GM23338 (cell line): ENCODE data around the gene MARCHF3. TPM values are rescaled to one million over a fixed set of nuclear protein-coding genes. Genes with fewer than 3 reads are reported as not detected.

Experiments used
- ATAC-seq: fragments of 200-7000 bp; cut with Tn5 transposase; 3 replicates; pipeline ENCODE4 v1.9.1; 2020
- DNase-seq: peaks from one replicate; pipeline ENCODE4 v3.0.0-alpha.2; 2015; ENCODE audit warnings: low spot score
- H2AFZ ChIP-seq: fragments of 200-600 bp; sonication (generic); 2 replicates; pipeline ENCODE4 v1.8.0; 2016; ENCODE audit warnings: antibody characterized with exemption, mild to moderate bottlenecking, moderate library complexity
- H3F3A ChIP-seq: fragments of 200-600 bp; sonication (generic); replicated peaks from 2 replicates; pipeline ENCODE4 v1.8.0; 2017; ENCODE audit warnings: antibody characterized with exemption, mixed run types, low read depth
- H3K27ac ChIP-seq: fragments of 200-600 bp; sonication (generic); 2 replicates; pipeline ENCODE4 v1.6.1; 2016; ENCODE audit warnings: low read depth
- H3K27me3 ChIP-seq: fragments of 200-600 bp; sonication (generic); 2 replicates; pipeline ENCODE4 v1.8.0; 2016; ENCODE audit warnings: mild to moderate bottlenecking, mixed run types, moderate library complexity; ENCODE audit not compliant: insufficient read depth
- H3K36me3 ChIP-seq: fragments of 200-600 bp; sonication (generic); 2 replicates; pipeline ENCODE4 v1.8.0; 2016; ENCODE audit warnings: mild to moderate bottlenecking; ENCODE audit not compliant: insufficient read depth
- H3K4me1 ChIP-seq: fragments of 200-600 bp; sonication (generic); 2 replicates; pipeline ENCODE4 v1.8.0; 2016; ENCODE audit warnings: mild to moderate bottlenecking, moderate library complexity; ENCODE audit not compliant: insufficient read depth
- H3K4me2 ChIP-seq: fragments of 200-600 bp; sonication (generic); 2 replicates; pipeline ENCODE4 v1.7.1; 2017; ENCODE audit warnings: mixed run types
- H3K4me3 ChIP-seq: fragments of 200-600 bp; sonication (generic); 2 replicates; pipeline ENCODE4 v1.6.1; 2016; ENCODE audit warnings: mixed run types
- H3K79me2 ChIP-seq: fragments of 200-600 bp; sonication (generic); replicated peaks from 2 replicates; pipeline ENCODE4 v1.8.0; 2017; ENCODE audit warnings: mild to moderate bottlenecking; ENCODE audit not compliant: insufficient read depth
- H3K9me2 ChIP-seq: fragments of 200-600 bp; sonication (generic); 2 replicates; pipeline ENCODE4 v1.8.0; 2017; ENCODE audit not compliant: insufficient read depth
- H4K20me1 ChIP-seq: fragments of 200-600 bp; sonication (generic); replicated peaks from 2 replicates; pipeline ENCODE4 v1.8.0; 2017; ENCODE audit warnings: mild to moderate bottlenecking; ENCODE audit not compliant: insufficient read depth
- H3K27ac Mint-ChIP-seq: 2 replicates; pipeline ENCODE4 v1.8.0; 2020; ENCODE audit warnings: inconsistent platforms, mild to moderate bottlenecking, moderate library complexity, mixed read lengths
- H3K27me3 Mint-ChIP-seq: 3 replicates; pipeline ENCODE4 v1.8.0; 2022; ENCODE audit warnings: low read depth, mild to moderate bottlenecking, moderate library complexity, mixed read lengths, inconsistent platforms; ENCODE audit not compliant: insufficient read depth, poor library complexity
- H3K36me3 Mint-ChIP-seq: 3 replicates; pipeline ENCODE4 v1.8.0; 2021; ENCODE audit warnings: low read depth, mild to moderate bottlenecking, inconsistent platforms, moderate library complexity, mixed read lengths
- H3K4me1 Mint-ChIP-seq: 3 replicates; pipeline ENCODE4 v1.8.0; 2020; ENCODE audit warnings: mild to moderate bottlenecking, inconsistent platforms, mixed read lengths
- H3K4me3 Mint-ChIP-seq: 3 replicates; pipeline ENCODE4 v1.8.0; 2021; ENCODE audit warnings: moderate library complexity, mild to moderate bottlenecking, inconsistent platforms, mixed read lengths
- H3K9me3 Mint-ChIP-seq: 3 replicates; pipeline ENCODE4 v1.8.0; 2020; ENCODE audit warnings: moderate library complexity, mild to moderate bottlenecking, inconsistent platforms, mixed read lengths
- CREB1 ChIP-seq: fragments of 250-450 bp; sonication (Bioruptor Pico); IDR thresholded peaks from 2 replicates; pipeline ENCODE4 v1.5.0; 2020; ENCODE audit warnings: low read depth, mild to moderate bottlenecking, moderate library complexity
- EZH2 ChIP-seq: fragments of 200-600 bp; sonication (generic); IDR thresholded peaks from one replicate; pipeline ENCODE4 v1.8.0; 2017; ENCODE audit warnings: antibody characterized with exemption, mild to moderate bottlenecking, low read depth; ENCODE audit not compliant: unreplicated experiment
- EZH2phosphoT487 ChIP-seq: fragments of 200-600 bp; sonication (generic); IDR thresholded peaks from one replicate; pipeline ENCODE4 v1.8.1; 2018; ENCODE audit warnings: antibody characterized with exemption; ENCODE audit not compliant: unreplicated experiment
- JUNB ChIP-seq: IDR thresholded peaks from one replicate; pipeline ENCODE4 v1.6.1; 2016; ENCODE audit warnings: antibody characterized with exemption; ENCODE audit not compliant: unreplicated experiment
- NANOG ChIP-seq: IDR thresholded peaks from 2 replicates; pipeline ENCODE4 v1.6.1; 2016; ENCODE audit warnings: antibody characterized with exemption, borderline replicate concordance
- POLR2AphosphoS5 ChIP-seq: IDR thresholded peaks from 2 replicates; pipeline ENCODE4 v1.6.1; 2016; ENCODE audit warnings: antibody characterized with exemption, low read depth
- STAT1 ChIP-seq: IDR thresholded peaks from one replicate; pipeline ENCODE4 v1.6.1; 2016; ENCODE audit warnings: antibody characterized with exemption; ENCODE audit not compliant: unreplicated experiment
- ZNF114 ChIP-seq: fragments of 250-450 bp; sonication (Bioruptor Pico); IDR thresholded peaks from 2 replicates; pipeline ENCODE4 v1.5.0; 2020; ENCODE audit warnings: mild to moderate bottlenecking, moderate library complexity
- ZNF331 ChIP-seq: fragments of 250-450 bp; sonication (Bioruptor Pico); IDR thresholded peaks from 2 replicates; pipeline ENCODE4 v1.5.0; 2020; ENCODE audit warnings: low read depth, mild to moderate bottlenecking, moderate library complexity
- polyA plus RNA-seq: library from polyadenylated mRNA; unstranded; fragments of >200 nt; fragmentation: Nextera tagmentation; extraction: Ambion mirVana; gene quantifications from 2 replicates; pipeline ENCODE4 v1.2.1, GENCODE V29; 2016
- total RNA-seq: library from RNA; depleted of rRNA; stranded (reverse); fragments of >200 nt; shearing (Covaris generic); gene quantifications from 2 replicates; pipeline ENCODE4 v1.2.3, GENCODE V29; 2014
- TF ChIP-seq, protein P1 (sequence below): IDR thresholded peaks from one replicate; pipeline ENCODE4 v1.6.1; 2018; ENCODE audit warnings: antibody characterized with exemption; ENCODE audit not compliant: unreplicated experiment
- TF ChIP-seq, protein P2 (sequence below): fragments of 250-450 bp; sonication (Bioruptor Pico); IDR thresholded peaks from 2 replicates; pipeline ENCODE4 v1.5.0; 2020; ENCODE audit warnings: mild to moderate bottlenecking, moderate library complexity
- TF ChIP-seq, protein P3 (sequence below): IDR thresholded peaks from 2 replicates; pipeline ENCODE4 v1.6.1; 2016; ENCODE audit warnings: antibody characterized with exemption
- TF ChIP-seq, protein P4 (sequence below), 2 experiments: fragments of 200-600 bp in 1 of 2; sonication (generic) in 1 of 2; conservative IDR thresholded peaks; 2 replicates each; pipeline versions ENCODE4 v1.5.1 to v1.6.1; 2016 to 2017; ENCODE audit warnings: antibody characterized with exemption in 2 of 2, low read depth in 2 of 2, mild to moderate bottlenecking in 2 of 2, moderate library complexity in 1 of 2

Gene MARCHF3
- total and polyA plus RNA-seq, 2 experiments from 2014 or later = 7.0 to 12.7 TPM

DNA sequence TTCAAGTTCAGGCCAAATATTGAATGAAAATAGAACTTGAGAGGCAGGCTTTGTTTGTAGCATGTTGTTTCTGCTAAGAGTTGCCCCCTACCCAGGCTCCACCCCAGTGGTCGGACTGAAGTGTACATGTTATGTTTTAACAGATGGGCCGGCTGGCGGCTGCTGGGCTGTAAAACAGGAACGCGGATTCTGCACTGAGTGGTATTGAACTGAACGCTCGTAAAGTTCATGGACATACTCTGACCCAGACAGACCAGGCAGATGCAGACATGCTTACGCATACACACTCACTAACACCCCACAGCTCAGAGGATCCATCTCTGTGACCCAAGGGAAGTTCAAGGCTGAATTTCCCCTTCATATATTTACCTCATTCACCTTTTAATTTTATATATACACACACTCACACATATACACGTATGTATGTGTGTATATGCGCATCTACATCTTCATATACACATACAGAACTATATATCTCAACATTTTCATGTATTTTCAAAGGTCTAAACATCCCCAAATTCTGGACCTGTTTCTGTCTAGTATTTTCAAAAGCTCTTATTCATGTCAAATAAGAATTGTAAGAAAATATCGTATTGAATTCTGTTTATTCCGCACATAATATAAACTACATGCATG is 1.4 kb downstream of the MARCHF3 start:
- H3K4me3 Mint-ChIP-seq = peak overlapping the region; percentile 83
- no peaks in the 10 kb centered on the region for H3K36me3 Mint-ChIP-seq
- DNase-seq = no peak
- Histone ChIP-seq H3F3A (peaks cover 8% of the 10 kb centered on the region), H2AFZ (no peak overlapping the region), H4K20me1 (peaks cover 6% of the 10 kb centered on the region; the same call in 1 of the 2 replicates), H3K4me2 (peak overlapping the region; percentile 91), H3K27me3 (peaks cover 41% of the 10 kb centered on the region), H3K27ac (no peak overlapping the region), H3K79me2 (peaks cover 27% of the 10 kb centered on the region), H3K9me2 (peaks cover 5% of the 10 kb centered on the region; the same call in 1 of the 2 replicates), H3K4me1 (peaks cover 32% of the 10 kb centered on the region), H3K36me3 (no peaks in the 10 kb centered on the region), H3K4me3 (peak overlapping the region; percentile 76)
- no peak for ATAC-seq
- H3K27me3 Mint-ChIP-seq = peaks cover 20% of the 10 kb centered on the region
- H3K9me3 Mint-ChIP-seq = 0 out of 3 replicates have a peak, but pooled peaks cover 2% of the 10 kb centered on the region
- H3K27ac Mint-ChIP-seq = no peak overlapping the region
- peaks cover 31% of the 10 kb centered on the region for H3K4me1 Mint-ChIP-seq
- TF ChIP-seq CREB1 (no peak), ZNF331 (CRISPR knock-in tag) (no peak), EZH2phosphoT487 (no peak), POLR2AphosphoS5 (no peak), EZH2 (no peak), STAT1 (no peak), JUNB (no peak), ZNF114 (CRISPR knock-in tag) (no peak), NANOG (no peak)
- TF ChIP-seq, protein P1, sequence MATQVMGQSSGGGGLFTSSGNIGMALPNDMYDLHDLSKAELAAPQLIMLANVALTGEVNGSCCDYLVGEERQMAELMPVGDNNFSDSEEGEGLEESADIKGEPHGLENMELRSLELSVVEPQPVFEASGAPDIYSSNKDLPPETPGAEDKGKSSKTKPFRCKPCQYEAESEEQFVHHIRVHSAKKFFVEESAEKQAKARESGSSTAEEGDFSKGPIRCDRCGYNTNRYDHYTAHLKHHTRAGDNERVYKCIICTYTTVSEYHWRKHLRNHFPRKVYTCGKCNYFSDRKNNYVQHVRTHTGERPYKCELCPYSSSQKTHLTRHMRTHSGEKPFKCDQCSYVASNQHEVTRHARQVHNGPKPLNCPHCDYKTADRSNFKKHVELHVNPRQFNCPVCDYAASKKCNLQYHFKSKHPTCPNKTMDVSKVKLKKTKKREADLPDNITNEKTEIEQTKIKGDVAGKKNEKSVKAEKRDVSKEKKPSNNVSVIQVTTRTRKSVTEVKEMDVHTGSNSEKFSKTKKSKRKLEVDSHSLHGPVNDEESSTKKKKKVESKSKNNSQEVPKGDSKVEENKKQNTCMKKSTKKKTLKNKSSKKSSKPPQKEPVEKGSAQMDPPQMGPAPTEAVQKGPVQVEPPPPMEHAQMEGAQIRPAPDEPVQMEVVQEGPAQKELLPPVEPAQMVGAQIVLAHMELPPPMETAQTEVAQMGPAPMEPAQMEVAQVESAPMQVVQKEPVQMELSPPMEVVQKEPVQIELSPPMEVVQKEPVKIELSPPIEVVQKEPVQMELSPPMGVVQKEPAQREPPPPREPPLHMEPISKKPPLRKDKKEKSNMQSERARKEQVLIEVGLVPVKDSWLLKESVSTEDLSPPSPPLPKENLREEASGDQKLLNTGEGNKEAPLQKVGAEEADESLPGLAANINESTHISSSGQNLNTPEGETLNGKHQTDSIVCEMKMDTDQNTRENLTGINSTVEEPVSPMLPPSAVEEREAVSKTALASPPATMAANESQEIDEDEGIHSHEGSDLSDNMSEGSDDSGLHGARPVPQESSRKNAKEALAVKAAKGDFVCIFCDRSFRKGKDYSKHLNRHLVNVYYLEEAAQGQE = no peak
- TF ChIP-seq, protein P2, sequence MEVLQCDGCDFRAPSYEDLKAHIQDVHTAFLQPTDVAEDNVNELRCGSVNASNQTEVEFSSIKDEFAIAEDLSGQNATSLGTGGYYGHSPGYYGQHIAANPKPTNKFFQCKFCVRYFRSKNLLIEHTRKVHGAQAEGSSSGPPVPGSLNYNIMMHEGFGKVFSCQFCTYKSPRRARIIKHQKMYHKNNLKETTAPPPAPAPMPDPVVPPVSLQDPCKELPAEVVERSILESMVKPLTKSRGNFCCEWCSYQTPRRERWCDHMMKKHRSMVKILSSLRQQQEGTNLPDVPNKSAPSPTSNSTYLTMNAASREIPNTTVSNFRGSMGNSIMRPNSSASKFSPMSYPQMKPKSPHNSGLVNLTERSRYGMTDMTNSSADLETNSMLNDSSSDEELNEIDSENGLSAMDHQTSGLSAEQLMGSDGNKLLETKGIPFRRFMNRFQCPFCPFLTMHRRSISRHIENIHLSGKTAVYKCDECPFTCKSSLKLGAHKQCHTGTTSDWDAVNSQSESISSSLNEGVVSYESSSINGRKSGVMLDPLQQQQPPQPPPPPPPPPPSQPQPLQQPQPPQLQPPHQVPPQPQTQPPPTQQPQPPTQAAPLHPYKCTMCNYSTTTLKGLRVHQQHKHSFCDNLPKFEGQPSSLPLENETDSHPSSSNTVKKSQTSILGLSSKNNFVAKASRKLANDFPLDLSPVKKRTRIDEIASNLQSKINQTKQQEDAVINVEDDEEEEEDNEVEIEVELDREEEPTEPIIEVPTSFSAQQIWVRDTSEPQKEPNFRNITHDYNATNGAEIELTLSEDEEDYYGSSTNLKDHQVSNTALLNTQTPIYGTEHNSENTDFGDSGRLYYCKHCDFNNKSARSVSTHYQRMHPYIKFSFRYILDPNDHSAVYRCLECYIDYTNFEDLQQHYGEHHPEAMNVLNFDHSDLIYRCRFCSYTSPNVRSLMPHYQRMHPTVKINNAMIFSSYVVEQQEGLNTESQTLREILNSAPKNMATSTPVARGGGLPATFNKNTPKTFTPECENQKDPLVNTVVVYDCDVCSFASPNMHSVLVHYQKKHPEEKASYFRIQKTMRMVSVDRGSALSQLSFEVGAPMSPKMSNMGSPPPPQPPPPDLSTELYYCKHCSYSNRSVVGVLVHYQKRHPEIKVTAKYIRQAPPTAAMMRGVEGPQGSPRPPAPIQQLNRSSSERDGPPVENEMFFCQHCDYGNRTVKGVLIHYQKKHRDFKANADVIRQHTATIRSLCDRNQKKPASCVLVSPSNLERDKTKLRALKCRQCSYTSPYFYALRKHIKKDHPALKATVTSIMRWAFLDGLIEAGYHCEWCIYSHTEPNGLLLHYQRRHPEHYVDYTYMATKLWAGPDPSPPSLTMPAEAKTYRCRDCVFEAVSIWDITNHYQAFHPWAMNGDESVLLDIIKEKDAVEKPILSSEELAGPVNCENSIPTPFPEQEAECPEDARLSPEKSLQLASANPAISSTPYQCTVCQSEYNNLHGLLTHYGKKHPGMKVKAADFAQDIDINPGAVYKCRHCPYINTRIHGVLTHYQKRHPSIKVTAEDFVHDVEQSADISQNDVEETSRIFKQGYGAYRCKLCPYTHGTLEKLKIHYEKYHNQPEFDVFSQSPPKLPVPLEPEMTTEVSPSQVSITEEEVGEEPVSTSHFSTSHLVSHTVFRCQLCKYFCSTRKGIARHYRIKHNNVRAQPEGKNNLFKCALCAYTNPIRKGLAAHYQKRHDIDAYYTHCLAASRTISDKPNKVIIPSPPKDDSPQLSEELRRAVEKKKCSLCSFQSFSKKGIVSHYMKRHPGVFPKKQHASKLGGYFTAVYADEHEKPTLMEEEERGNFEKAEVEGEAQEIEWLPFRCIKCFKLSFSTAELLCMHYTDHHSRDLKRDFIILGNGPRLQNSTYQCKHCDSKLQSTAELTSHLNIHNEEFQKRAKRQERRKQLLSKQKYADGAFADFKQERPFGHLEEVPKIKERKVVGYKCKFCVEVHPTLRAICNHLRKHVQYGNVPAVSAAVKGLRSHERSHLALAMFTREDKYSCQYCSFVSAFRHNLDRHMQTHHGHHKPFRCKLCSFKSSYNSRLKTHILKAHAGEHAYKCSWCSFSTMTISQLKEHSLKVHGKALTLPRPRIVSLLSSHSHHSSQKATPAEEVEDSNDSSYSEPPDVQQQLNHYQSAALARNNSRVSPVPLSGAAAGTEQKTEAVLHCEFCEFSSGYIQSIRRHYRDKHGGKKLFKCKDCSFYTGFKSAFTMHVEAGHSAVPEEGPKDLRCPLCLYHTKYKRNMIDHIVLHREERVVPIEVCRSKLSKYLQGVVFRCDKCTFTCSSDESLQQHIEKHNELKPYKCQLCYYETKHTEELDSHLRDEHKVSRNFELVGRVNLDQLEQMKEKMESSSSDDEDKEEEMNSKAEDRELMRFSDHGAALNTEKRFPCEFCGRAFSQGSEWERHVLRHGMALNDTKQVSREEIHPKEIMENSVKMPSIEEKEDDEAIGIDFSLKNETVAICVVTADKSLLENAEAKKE (CRISPR knock-in tag) = no peak
- TF ChIP-seq, protein P3, sequence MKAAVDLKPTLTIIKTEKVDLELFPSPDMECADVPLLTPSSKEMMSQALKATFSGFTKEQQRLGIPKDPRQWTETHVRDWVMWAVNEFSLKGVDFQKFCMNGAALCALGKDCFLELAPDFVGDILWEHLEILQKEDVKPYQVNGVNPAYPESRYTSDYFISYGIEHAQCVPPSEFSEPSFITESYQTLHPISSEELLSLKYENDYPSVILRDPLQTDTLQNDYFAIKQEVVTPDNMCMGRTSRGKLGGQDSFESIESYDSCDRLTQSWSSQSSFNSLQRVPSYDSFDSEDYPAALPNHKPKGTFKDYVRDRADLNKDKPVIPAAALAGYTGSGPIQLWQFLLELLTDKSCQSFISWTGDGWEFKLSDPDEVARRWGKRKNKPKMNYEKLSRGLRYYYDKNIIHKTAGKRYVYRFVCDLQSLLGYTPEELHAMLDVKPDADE = no peak
- TF ChIP-seq, protein P4, sequence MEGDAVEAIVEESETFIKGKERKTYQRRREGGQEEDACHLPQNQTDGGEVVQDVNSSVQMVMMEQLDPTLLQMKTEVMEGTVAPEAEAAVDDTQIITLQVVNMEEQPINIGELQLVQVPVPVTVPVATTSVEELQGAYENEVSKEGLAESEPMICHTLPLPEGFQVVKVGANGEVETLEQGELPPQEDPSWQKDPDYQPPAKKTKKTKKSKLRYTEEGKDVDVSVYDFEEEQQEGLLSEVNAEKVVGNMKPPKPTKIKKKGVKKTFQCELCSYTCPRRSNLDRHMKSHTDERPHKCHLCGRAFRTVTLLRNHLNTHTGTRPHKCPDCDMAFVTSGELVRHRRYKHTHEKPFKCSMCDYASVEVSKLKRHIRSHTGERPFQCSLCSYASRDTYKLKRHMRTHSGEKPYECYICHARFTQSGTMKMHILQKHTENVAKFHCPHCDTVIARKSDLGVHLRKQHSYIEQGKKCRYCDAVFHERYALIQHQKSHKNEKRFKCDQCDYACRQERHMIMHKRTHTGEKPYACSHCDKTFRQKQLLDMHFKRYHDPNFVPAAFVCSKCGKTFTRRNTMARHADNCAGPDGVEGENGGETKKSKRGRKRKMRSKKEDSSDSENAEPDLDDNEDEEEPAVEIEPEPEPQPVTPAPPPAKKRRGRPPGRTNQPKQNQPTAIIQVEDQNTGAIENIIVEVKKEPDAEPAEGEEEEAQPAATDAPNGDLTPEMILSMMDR (conservative IDR thresholded peaks at IDR 0.05; ENCODE audit: low read depth in 2 of 2) = no peak
